ENCODE data around the gene ATP6V0C. TPM values are rescaled to one million over a fixed set of nuclear protein-coding genes. Genes with fewer than 3 reads are reported as not detected.

ATP6V0C gene
- 50.1 and 51.4 TPM in 2 replicates for total RNA-seq

DNA sequence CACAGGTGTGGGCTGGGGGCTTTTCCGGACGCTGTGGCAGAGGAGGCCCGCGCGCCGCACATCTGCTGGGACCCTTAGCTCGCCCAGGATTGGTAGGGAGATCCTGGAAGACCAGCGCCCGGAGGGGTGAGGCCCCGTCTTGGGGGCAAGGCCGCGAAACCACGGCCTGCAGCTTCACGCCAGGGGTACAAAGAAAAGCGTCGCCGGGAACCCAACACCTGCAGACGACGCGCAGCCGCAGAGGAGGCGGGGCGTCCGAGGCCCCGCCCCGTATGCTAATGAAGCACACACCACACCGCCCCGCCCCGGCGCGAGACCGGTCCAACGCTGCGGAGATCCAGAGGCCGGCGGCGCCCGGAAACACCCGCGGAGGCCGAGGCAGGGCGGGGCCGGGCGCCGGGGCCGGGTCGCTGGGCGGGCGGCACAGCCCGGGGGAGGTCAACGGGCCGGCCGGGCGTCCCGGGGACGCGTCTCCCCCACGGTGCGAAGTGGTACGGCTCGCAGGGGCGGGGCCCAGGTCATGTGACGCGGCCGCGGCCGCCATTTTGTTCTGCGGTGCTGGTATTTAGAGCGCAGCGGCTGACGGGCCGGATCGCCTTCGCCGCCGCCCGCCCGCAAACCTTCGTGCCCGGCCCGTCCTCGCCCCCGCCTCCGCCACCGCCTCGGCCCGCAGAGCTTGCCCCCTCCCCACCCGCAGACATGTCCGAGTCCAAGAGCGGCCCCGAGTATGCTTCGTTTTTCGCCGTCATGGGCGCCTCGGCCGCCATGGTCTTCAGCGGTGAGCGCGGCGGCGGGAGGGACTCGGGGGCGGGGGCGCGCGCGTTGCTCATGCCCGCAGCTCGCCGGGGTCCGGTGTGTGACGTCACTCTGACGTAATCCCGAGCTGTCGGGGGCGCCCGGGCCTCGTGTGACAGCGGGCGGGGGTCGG lies at the start of gene ATP6V0C:
TSS of gene ATP6V0C (plus strand) at position 548 of the 928 bp plus-strand sequence. CDS start at position 700, 152 bp downstream.

DNA sequence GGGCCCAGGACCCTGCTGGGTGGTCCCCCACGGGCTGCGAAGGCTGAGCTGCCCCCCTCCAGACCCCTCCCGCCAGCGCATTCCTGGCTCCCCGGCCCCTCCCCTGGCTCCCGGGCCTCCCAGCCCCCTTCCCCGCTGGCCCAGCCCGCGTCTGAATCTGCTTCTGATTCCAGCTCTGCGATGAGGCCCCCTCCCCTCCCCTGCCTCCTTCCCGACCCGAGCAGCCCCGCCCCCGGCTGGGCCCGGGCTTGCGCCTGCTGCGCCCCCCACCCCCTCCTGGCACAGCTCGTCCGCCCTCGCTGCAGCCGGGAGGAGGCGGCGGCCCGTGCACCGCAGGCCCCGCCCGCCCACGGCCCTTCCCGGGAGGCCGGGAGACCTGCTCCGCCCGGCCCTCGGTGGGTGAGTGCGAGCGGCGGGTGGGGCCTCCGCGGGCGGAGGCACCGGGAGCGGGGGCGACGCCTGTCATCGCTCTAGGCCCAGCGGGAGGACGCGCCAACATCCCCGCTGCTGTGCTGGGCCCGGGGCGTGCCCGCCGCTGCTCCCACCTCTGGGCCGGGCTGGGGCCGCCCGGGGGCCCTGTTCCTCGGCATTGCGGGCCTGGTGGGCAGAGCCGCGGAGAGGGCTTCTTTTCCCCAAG lies 42.6 kb upstream of the ATP6V0C start, which contains the start of gene NTN3:
TSS of gene NTN3 (plus strand) at position 282 of the 637 bp plus-strand sequence. CDS start 405 bp downstream, outside the sequence.

DNA sequence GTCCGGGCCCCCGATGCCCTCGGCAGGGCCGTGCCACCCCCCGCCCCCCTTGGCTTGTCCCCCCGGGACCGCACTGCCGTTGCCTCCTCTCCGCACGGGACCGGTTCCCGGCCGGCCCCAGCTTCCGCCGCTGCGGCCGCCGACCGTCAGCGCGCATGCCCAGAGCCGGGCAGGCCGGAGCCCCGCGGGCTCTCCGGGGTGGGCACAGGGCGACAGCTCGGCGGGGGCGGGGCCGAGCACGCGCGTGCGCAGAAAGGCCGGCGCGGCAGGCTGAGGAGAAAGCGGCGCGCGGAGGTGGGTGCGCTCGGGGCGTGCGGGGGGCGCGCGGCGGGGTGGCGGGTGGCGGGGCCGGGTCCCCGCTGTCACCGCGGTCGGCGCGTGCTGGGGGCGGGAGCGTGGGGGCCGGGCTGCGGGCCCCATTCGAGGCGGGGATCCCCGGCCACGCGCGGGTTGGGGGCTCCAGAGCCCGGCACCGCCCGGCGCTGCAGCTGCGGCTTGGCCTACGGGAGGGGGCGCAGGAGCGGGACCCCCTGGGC lies 38.8 kb upstream of the ATP6V0C start, which contains the start of gene TBC1D24:
TSS of gene TBC1D24 (plus strand) at position 251 of the 536 bp plus-strand sequence. CDS start 21,022 bp downstream, outside the sequence.

DNA sequence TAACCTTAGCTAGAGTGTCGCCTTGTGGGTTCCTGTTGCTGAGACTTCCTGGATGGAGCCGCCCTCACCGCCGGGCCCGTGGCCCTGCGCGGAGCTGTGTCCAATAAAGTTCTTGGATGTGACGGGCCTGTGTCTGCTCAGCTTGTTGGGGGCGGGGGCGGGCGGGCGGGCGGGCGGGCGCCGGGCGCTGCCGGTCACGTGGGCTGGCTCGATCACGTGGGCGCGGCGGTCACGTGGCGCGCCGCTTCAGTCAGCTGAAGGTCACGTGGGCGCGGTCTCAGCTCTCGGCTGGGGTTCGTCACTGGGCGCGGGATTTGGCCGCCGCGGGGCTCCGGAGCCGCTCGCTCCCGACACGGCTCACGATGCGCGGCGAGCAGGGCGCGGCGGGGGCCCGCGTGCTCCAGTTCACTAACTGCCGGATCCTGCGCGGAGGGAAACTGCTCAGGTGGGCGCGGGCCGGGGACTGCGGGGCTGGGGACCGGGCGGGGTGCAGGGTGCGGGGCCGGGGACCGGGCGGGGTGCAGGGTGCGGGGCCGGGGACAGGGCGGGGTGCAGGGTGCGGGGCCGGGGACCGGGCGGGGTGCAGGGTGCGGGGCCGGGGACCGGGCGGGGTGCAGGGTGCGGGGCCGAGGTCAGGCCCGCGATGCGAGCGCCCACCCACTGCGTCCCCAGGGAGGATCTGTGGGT lies 6.5 kb downstream of the ATP6V0C start, which contains the start of gene AMDHD2:
TSS of gene AMDHD2 (plus strand) at position 275 of the 687 bp plus-strand sequence. CDS start at position 363, 88 bp downstream.

DNA sequence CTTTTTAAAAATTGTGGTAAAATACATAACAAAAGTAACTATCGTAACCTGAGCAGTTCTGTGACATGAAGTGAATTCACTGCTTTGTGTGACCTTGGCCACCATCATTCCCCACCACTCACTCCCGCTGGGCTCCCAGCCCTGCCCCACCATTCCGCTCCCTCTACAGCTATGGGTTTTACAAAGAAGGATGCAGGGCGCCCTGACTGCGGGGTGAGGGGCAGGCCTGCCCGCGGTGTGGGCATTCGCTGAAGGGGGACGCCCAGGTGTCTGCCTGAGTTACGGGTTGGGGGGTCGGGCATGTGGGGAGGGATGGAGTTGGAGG lies 17.6 kb downstream of the ATP6V0C start, which contains the start of gene CEMP1:
TSS of gene CEMP1 (minus strand) at position 38 of the 325 bp plus-strand sequence. CDS start 335 bp downstream, outside the sequence.

DNA sequence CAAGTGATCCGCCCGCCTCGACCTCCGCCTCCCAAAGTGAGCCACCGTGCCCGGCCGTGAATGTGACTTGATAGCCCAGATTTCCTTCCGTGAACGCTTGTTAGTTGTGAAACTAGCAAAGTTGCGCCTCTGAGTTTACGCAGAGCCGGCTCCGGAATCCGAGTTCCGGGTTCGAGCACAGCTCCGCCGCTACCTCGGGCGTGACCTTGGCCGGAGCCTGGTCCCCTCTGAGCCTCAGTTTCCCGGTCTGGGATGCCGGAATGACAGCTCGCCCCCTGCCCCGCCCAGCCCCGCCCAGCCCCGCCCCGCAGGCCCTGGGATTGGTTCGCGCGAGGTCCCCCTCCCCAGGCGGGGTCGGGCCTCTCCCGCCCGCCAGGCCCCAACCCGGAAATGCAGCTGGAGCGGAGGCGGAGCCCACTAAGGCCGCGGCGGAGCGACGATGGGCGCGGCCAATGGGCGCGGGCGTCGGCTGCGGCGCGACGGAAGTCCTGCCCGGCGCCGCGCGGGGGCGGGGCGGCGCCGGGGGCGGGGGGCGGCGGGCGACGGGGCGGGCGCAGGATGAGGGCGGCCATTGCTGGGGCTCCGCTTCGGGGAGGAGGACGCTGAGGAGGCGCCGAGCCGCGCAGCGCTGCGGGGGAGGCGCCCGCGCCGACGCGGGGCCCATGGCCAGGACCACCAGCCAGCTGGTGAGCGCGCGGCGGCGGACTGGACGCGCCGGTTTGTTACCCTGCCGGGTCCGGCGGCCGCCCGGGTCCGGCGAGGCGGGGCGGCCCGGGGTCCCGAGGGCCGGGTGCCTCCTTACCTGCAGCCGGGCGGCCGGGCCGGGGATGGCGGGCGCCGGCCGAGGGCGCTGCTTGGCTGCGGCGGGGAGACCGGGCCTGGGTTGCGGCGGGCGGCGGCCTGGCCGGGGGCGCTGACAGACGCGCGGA lies 24.0 kb downstream of the ATP6V0C start, which contains the start of gene PDPK1:
TSS of gene PDPK1 (plus strand) at position 571 of the 929 bp plus-strand sequence. CDS start at position 663, 92 bp downstream.

Other genes starting within 250 kb of the ATP6V0C start
- gene RNPS1, start 245.8 kb upstream of the ATP6V0C start, total RNA-seq = 162 and 206 TPM in 2 replicates
- 0.16 TPM in 1 of 2 replicates, not detected in the other for gene ABCA3, start 173.2 kb upstream of the ATP6V0C start, total RNA-seq
- gene CCNF, start 84.5 kb upstream of the ATP6V0C start, total RNA-seq = 10.7 and 35.5 TPM in 2 replicates
- 5.6 and 14.3 TPM in 2 replicates for gene TEDC2, start 53.8 kb upstream of the ATP6V0C start, total RNA-seq
- gene NTN3, start 42.7 kb upstream of the ATP6V0C start, total RNA-seq = not detected in 2 replicates
- 4.1 and 4.9 TPM in 2 replicates for gene TBC1D24, start 38.8 kb upstream of the ATP6V0C start, total RNA-seq
- gene AMDHD2, start 6.4 kb downstream of the ATP6V0C start, total RNA-seq = 12.2 and 24.1 TPM in 2 replicates
- gene CEMP1, start 17.5 kb downstream of the ATP6V0C start, total RNA-seq = not detected in 2 replicates
- 11.2 and 13.8 TPM in 2 replicates for gene PDPK1, start 24.1 kb downstream of the ATP6V0C start, total RNA-seq
- gene KCTD5, start 168.6 kb downstream of the ATP6V0C start, total RNA-seq = 36.6 and 37.4 TPM in 2 replicates
- gene PRSS27, start 206.3 kb downstream of the ATP6V0C start, total RNA-seq = 0.31 and 0.76 TPM in 2 replicates
- gene SRRM2, start 238.7 kb downstream of the ATP6V0C start, total RNA-seq = 45.6 and 60.4 TPM in 2 replicates

Data from hair follicular keratinocyte (primary cell).